SJCRH30 (cell line): ENCODE measurements around the gene INTU. TPM values are rescaled to one million over a fixed set of nuclear protein-coding genes. Genes with fewer than 3 reads are reported as not detected.
A peak's percentile ranks its signal among the peaks of the same experiment; 100 is the strongest.
"Not testable (repeated sequence)": the region's sequence is repeated elsewhere in the genome, so short reads cannot be mapped to it uniquely, and the experiment has no call there.

Experiments used
- DNase-seq, 2 experiments: peaks; one replicate each; pipeline ENCODE4 v3.0.0-alpha.2; 2015 to 2020
- H3K27ac ChIP-seq: fragments of 250-450 bp; sonication (Bioruptor Pico); 2 replicates; pipeline ENCODE4 v1.5.1; 2020; ENCODE audit warnings: mild to moderate bottlenecking, moderate library complexity
- H3K27me3 ChIP-seq: fragments of 250-450 bp; sonication (Bioruptor Pico); 2 replicates; pipeline ENCODE4 v1.5.1; 2020; ENCODE audit warnings: mild to moderate bottlenecking, moderate library complexity
- H3K36me3 ChIP-seq: fragments of 250-450 bp; sonication (Bioruptor Pico); 2 replicates; pipeline ENCODE4 v1.5.1; 2020; ENCODE audit warnings: mild to moderate bottlenecking, moderate library complexity
- H3K4me1 ChIP-seq: fragments of 250-450 bp; sonication (Bioruptor Pico); 2 replicates; pipeline ENCODE4 v1.5.1; 2020; ENCODE audit warnings: mild to moderate bottlenecking, moderate library complexity
- H3K4me3 ChIP-seq: fragments of 250-450 bp; sonication (Bioruptor Pico); 2 replicates; pipeline ENCODE4 v1.5.1; 2020; ENCODE audit warnings: mild to moderate bottlenecking, moderate library complexity
- H3K9me3 ChIP-seq: fragments of 250-450 bp; sonication (Bioruptor Pico); replicated peaks from 2 replicates; pipeline ENCODE4 v1.5.1; 2020; ENCODE audit warnings: mild to moderate bottlenecking, moderate library complexity
- total RNA-seq: library from RNA; depleted of rRNA; stranded (reverse); fragments of >200 nt; shearing (Covaris generic); gene quantifications from 2 replicates; pipeline ENCODE4 v1.2.3, GENCODE V29; 2014

Gene INTU
- total RNA-seq, 1 experiment from 2014 or later: 2.6 TPM

DNA sequence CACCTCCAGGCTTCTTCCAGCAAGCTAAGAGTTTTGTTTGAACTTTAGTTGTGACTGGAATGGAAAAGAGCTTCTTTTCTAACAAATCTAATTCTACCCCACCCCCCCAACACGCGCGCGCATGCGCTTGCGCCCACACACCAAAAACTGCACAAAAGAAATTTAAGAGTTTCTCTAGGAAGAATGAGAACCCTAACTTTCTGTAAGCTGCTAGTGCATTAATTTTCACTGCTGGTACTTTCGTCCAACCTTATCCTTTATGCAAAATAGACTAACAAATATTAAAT is 9.0 kb upstream of the INTU start:
- H3K27me3 ChIP-seq: no peaks in the 10 kb centered on the region; the same call in 1 of the 2 replicates
- H3K9me3 ChIP-seq: no peaks in the 10 kb centered on the region
- H3K27ac ChIP-seq: no peak overlapping the region
- H3K4me1 ChIP-seq: no peaks in the 10 kb centered on the region
- peak overlapping the region; percentile 45 for H3K4me3 ChIP-seq
- DNase-seq: no peak
- H3K36me3 ChIP-seq: no peaks in the 10 kb centered on the region

DNA sequence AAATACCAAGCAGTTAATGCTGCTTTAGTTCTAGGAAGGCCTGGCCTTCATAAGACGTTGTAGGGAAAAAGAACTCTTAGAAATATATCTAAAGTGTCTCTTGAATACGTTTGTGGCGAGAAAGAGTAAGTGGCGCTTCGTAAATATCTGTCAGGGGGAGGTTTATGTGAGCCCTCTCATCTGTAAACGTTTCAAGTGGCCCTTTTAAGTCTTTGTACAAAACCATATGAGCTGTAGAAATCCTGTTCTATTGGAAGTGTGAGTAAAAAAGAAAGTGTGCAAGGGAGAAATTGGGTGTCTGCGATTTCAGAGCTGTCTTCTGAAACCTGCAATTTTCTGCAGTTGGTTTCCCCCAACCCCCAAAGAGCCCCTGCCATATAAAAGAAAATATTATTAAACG is 8.6 kb upstream of the INTU start:
- no peaks in the 10 kb centered on the region; the same call in 1 of the 2 replicates for H3K27me3 ChIP-seq
- H3K36me3 ChIP-seq: no peaks in the 10 kb centered on the region
- peak overlapping the region; percentile 45 for H3K4me3 ChIP-seq
- H3K27ac ChIP-seq: no peak overlapping the region
- DNase-seq: no peak
- no peaks in the 10 kb centered on the region for H3K9me3 ChIP-seq
- H3K4me1 ChIP-seq: no peaks in the 10 kb centered on the region

DNA sequence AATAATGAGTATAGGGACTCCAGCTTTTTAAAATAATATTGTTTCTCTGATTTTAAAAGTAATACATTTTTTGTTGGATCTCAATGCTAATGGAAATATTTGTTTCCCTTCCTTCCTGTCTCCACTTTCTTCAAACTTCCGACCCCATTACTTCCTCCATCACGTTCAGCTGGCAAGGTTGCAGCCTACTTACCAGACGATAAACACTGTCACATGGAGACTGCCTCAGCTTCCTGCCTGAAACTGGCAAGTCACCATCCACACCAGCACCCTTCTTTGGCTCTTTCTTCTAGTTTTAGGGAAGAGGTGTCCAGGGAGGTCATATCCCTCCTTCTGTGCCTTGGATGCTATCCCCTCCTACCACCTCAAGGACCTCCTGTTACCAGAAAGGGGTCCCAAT is 3.4 kb upstream of the INTU start:
- H3K9me3 ChIP-seq: no peaks in the 10 kb centered on the region
- H3K36me3 ChIP-seq: no peaks in the 10 kb centered on the region
- no peaks in the 10 kb centered on the region for H3K4me1 ChIP-seq
- H3K27me3 ChIP-seq: no peaks in the 10 kb centered on the region; the same call in 1 of the 2 replicates
- DNase-seq: no peak
- no peak overlapping the region for H3K4me3 ChIP-seq
- no peak overlapping the region for H3K27ac ChIP-seq

DNA sequence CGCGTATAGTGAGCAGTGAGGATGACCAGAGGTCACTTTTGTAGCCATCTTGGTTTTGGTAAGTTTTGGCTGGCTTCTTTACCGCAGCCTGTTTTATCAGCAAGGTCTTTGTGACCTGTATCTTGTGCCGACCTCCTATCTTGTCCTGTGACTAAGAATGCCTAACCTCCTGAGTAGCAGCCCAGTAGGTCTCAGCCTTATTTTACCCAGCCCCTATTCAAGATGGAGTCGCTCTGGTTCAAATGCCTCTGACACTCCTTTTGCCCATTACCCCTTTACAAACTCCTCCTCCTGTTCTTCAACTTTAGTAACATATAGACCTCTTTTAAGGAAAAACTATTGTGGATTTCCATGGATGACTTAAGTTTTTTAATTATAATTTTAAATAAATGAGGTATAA is 2.6 kb upstream of the INTU start:
- Histone ChIP-seq H3K27ac (no peak overlapping the region), H3K9me3 (no peaks in the 10 kb centered on the region), H3K4me3 (no peak overlapping the region), H3K27me3 (no peaks in the 10 kb centered on the region; the same call in 1 of the 2 replicates), H3K36me3 (no peaks in the 10 kb centered on the region), H3K4me1 (no peaks in the 10 kb centered on the region)
- no peak for DNase-seq

DNA sequence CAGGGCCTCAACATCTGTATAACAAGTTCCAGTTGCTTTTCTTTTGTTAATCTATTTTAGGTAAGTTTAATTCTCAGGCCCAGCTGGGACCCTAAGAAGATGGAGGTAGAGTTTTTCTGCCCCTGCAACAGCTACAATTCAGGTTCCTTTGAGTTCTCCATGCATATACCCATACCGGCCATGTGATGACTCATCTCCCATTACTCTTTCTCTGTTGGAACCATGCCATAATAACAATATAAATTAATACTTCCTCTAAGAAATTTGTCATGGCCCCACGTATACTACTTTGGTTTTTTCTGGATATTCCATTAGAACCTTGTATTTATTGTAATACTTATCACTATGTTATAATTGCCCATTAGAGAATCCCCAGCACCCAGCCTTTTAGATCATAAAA is 1.3 kb upstream of the INTU start:
- Histone ChIP-seq H3K4me3 (no peak overlapping the region), H3K4me1 (no peaks in the 10 kb centered on the region), H3K27ac (no peak overlapping the region), H3K9me3 (no peaks in the 10 kb centered on the region), H3K27me3 (no peaks in the 10 kb centered on the region; the same call in 1 of the 2 replicates), H3K36me3 (no peaks in the 10 kb centered on the region)
- DNase-seq: peak in 1 of 2 experiments; percentile 5

DNA sequence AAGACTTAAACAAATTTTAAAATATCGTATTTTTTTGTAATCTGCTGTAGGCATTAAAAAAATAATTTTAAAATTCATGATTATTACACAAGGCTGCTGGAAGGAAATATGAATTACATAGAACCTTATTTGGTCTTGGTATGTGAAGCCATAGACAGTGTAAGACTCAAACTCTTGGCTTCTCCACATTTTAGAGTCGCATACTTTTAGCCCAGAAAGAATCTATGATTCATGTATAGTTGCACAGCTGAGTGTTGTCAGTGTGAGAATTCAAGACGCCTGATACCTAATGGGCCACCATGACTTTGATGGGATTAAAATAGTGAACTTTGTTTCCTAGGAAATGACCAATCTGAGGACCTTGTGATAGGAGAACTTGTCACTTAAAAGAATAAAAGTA is 1.4 kb downstream of the INTU start:
- Histone ChIP-seq H3K27me3 (no peaks in the 10 kb centered on the region), H3K36me3 (no peaks in the 10 kb centered on the region), H3K4me3 (no peak overlapping the region), H3K9me3 (no peaks in the 10 kb centered on the region), H3K4me1 (no peaks in the 10 kb centered on the region), H3K27ac (no peak overlapping the region)
- no peak for DNase-seq

DNA sequence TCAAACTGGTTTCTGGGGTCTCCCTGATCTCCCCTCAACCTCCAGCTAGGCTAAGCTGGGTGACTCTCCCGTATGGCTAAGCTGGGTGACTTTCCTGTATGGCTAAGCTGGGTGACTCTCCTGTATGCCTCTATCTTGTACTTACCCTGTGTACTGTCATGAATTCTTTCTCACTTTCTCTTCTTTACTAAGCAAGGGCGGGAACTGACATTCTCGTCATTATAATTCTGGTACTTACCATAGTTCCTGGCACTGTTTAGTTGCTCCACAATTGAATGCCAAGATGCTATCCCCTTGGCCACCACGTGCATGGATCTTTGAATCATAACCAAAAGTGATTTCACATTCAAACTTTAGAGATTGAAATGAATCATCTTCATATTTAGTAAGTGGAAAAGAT is 8.8 kb downstream of the INTU start:
- H3K36me3 ChIP-seq: no peaks in the 10 kb centered on the region
- H3K4me1 ChIP-seq: no peaks in the 10 kb centered on the region
- H3K9me3 ChIP-seq: no peaks in the 10 kb centered on the region; the same call in 1 of the 2 replicates
- H3K4me3 ChIP-seq: no peak overlapping the region
- H3K27me3 ChIP-seq: no peaks in the 10 kb centered on the region
- no peak overlapping the region for H3K27ac ChIP-seq
- no peak for DNase-seq

DNA sequence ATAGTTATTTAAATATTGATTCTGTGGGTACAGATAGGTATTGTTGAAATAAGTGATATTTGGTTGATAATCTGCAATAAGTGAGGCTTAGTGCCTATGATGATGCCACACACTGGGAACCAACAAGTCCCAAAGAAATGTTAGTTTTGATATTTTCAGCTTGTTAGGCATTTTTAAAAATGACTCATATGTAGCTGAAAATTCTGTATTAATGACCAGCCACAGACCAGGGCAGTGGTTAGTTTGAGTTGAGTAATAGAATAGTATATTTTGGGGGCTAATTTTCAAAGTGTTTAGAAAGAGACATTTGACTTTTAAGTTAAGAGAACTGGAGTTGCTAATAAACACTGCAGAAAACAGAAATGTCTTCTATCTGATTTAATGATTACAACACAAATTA is 9.4 kb downstream of the INTU start:
- no peaks in the 10 kb centered on the region for H3K4me1 ChIP-seq
- no peak overlapping the region for H3K4me3 ChIP-seq
- DNase-seq: no peak
- H3K9me3 ChIP-seq: no peaks in the 10 kb centered on the region; the same call in 1 of the 2 replicates
- H3K27me3 ChIP-seq: no peaks in the 10 kb centered on the region
- H3K36me3 ChIP-seq: no peaks in the 10 kb centered on the region
- no peak overlapping the region for H3K27ac ChIP-seq

DNA sequence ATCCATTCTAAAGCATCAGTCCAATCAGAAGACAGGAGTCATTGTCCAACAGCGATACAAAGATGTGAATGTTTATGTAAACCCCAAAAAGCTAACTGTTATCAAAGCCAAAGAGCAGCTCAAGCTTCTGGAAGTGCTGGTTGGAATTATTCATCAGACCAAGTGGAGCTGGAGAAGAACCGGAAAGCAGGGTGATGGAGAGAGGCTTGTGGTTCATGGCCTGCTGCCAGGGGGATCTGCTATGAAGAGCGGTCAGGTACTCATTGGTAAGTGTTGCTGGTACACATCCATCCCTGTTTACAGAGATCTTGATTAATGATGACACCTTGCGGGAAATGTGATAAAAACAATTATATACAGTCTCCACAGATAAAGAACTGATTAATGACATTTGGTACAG is 11.0 kb downstream of the INTU start:
- H3K36me3 ChIP-seq: no peaks in the 10 kb centered on the region
- DNase-seq: no peak
- H3K27me3 ChIP-seq: no peaks in the 10 kb centered on the region
- no peak overlapping the region for H3K27ac ChIP-seq
- H3K4me3 ChIP-seq: no peak overlapping the region
- H3K4me1 ChIP-seq: no peaks in the 10 kb centered on the region
- H3K9me3 ChIP-seq: no peaks in the 10 kb centered on the region; the same call in 1 of the 2 replicates

DNA sequence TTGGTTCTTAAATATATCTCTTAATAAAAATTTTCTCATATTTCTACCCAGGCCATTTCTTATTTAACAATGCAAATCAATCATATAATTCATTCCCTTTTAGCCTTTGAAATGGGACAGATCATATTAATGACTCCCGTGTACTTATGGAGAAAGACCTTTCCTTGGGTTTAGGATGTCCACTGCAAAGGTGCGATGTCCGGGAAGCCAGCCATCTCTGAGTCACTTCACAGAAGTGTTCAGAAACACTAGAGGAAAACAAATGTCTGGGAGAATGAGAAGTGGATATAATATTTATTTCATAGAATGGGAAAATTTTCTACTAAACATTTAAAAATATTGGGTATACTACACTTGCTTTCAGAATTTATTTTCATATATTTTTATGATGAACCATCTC is 15.3 kb downstream of the INTU start:
- H3K4me3 ChIP-seq: no peak overlapping the region
- H3K27me3 ChIP-seq: no peaks in the 10 kb centered on the region
- H3K36me3 ChIP-seq: no peaks in the 10 kb centered on the region
- H3K9me3 ChIP-seq: no peaks in the 10 kb centered on the region; the same call in 1 of the 2 replicates
- H3K27ac ChIP-seq: no peak overlapping the region
- no peak for DNase-seq
- no peaks in the 10 kb centered on the region for H3K4me1 ChIP-seq

DNA sequence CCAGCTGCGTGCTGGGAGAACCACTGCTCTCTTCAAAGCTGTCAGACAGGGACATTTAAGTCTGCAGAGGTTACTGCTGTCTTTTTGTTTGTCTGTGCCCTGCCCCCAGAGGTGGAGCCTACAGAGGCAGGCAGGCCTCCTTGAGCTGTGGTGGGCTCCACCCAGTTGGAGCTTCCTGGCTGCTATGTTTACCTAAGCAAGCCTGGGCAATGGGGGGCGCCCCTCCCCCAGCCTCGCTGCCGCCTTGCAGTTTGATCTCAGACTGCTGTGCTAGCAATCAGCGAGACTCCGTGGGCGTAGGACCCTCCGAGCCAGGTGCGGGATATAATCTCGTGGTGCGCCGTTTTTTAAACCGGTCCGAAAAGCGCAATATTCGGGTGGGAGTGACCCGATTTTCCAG is 22.8 kb downstream of the INTU start:
- DNase-seq, H3K4me1 ChIP-seq, H3K4me3 ChIP-seq, H3K36me3 ChIP-seq, H3K27me3 ChIP-seq, H3K9me3 ChIP-seq, H3K27ac ChIP-seq: not testable (repeated sequence)

DNA sequence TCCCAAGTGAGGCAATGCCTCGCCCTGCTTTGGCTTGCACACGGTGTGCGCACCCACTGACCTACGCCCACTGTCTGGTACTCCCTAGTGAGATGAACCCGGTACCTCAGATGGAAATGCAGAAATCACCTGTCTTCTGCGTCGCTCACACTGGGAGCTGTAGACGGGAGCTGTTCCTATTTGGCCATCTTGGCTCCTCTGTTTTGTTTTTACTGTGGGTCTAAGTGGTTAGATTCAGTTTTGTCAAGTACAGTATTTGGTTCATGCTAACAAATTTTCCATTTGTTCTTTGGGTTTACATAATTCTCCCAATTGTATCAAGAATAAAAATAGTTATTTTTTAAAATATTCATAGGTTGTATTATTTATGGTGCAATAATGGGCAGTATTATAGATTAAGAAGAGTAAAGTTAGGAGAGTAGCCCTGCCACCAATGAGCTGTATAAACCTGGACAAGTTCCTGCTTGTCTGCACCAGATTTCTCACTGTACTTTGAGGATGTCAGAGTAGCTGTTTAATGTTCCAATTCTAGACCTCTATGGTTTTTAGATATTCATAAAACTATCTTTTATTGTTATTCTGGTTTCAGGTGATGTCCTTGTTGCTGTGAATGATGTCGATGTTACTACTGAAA is 23.4 kb downstream of the INTU start:
- Histone ChIP-seq H3K36me3 (0 out of 2 replicates have a peak, but pooled peaks cover 2% of the 10 kb centered on the region), H3K4me1 (no peaks in the 10 kb centered on the region), H3K27ac (no peak overlapping the region), H3K27me3 (no peaks in the 10 kb centered on the region), H3K9me3 (no peaks in the 10 kb centered on the region; the same call in 1 of the 2 replicates), H3K4me3 (no peak overlapping the region)
- no peak for DNase-seq

DNA sequence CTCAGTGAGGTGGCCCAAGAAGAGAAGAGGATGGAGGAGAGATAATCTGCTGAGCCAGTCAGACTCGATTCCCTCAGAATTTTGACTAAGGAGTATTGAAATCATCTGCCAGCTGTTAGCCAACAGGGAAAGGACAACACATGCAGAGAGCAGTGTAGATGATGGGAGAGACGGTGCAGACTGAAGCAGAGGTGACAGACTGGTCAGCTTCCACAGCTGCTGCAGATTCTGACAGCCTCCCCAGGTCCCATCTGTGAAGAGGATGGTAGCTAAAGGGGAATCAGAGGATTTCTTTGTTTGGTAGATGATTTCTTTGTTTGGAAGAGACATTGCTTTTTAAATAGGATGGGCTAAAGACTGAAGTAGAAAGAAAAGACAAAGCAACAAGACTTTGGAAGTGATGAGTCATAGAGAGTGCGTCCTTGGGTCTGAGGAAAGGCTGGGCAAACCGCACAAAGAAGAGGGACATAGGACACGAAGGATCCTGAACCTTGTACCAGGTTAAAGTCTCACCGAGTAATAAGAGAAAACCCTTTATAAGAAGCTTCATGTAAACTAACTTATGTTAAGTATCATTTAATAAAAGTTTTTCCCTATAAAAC is 27.6 kb downstream of the INTU start:
- Histone ChIP-seq H3K36me3 (0 out of 2 replicates have a peak, but pooled peaks cover 2% of the 10 kb centered on the region), H3K4me1 (no peaks in the 10 kb centered on the region), H3K27ac (no peak overlapping the region), H3K4me3 (no peak overlapping the region), H3K9me3 (no peaks in the 10 kb centered on the region; the same call in 1 of the 2 replicates), H3K27me3 (no peaks in the 10 kb centered on the region)
- peak in 1 of 2 experiments; percentile 5 for DNase-seq

DNA sequence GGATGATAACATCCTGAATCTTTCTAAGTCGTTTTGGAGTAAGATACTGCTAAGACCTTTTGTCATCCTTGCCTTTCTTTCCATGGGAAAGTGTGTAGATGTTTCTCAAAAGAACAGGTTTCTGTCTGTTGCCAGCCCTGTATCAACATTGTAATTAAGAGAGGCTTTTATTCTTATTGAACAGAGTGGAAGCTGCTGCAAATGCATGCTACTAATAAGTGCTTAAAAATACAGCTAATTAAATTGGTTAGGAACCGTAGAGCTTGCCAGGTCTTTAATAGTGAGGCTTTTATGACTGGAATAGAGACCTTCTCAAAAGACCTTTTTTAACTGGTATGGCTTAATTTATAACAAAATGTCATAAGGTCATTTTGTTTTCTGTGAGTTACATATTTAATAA is 34.4 kb downstream of the INTU start:
- H3K36me3 ChIP-seq: no peaks in the 10 kb centered on the region
- DNase-seq: no peak
- H3K27ac ChIP-seq: no peak overlapping the region
- H3K4me3 ChIP-seq: no peak overlapping the region
- H3K27me3 ChIP-seq: no peaks in the 10 kb centered on the region
- H3K4me1 ChIP-seq: no peaks in the 10 kb centered on the region
- H3K9me3 ChIP-seq: no peaks in the 10 kb centered on the region

DNA sequence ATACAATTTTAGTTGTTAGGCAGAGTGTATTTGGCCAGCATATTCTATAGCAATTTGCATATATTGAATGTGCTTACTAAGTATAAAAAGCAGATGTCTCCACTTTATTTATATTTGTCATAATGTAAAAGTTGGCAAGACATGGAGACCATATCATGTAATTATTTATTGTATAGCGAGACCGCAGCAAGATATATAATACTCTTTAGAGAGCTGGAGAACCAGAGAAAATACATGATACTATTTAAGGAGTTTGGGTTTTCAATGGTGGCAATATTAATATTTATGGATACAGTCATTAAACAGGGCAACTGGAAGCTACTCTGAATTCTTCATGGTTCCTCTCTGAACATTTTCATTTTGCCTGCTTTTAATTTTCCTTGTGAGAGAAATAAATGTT is 35.0 kb downstream of the INTU start:
- H3K4me1 ChIP-seq: no peaks in the 10 kb centered on the region
- H3K27ac ChIP-seq: no peak overlapping the region
- no peaks in the 10 kb centered on the region for H3K27me3 ChIP-seq
- DNase-seq: no peak
- H3K36me3 ChIP-seq: no peaks in the 10 kb centered on the region
- H3K9me3 ChIP-seq: no peaks in the 10 kb centered on the region
- H3K4me3 ChIP-seq: no peak overlapping the region

DNA sequence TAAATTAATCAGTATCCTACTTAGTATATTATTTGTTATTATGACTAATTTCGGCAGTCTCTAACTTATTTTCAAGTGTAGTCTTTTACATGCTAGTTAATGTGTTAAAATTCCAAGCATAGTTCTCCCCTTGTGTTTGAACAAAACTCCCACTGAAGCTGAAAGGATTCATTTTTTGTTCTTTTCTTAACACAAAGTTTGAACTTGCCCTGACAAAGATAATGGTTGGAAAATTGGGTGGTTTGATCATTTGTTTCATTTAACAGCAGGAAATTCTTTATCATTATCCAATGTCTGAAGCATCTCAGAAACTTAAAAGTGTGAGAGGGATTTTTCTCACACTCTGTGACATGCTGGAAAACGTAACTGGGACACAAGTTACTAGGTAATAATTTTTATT is 36.0 kb downstream of the INTU start:
- no peak overlapping the region for H3K27ac ChIP-seq
- H3K27me3 ChIP-seq: no peaks in the 10 kb centered on the region
- H3K4me3 ChIP-seq: no peak overlapping the region
- no peaks in the 10 kb centered on the region for H3K9me3 ChIP-seq
- H3K4me1 ChIP-seq: no peaks in the 10 kb centered on the region
- no peak for DNase-seq
- H3K36me3 ChIP-seq: no peaks in the 10 kb centered on the region
